Type B pancreatic cell (in vitro differentiated cells): ENCODE results near the gene SPCS1. TPM values are rescaled to one million over a fixed set of nuclear protein-coding genes. Genes with fewer than 3 reads are reported as not detected.
A peak's percentile ranks its signal among the peaks of the same experiment; 100 is the strongest.

ENCODE experiments used
- DNase-seq: peaks from one replicate; pipeline ENCODE4 v3.0.0; 2021; ENCODE audit warnings: mixed read lengths; ENCODE audit not compliant: unreplicated experiment; ENCODE audit errors: extremely low spot score
- H3K27ac Mint-ChIP-seq: 2 replicates; pipeline ENCODE4 v1.8.0; 2021; ENCODE audit warnings: mild to moderate bottlenecking, mixed read lengths
- H3K27me3 Mint-ChIP-seq: 2 replicates; pipeline ENCODE4 v1.8.0; 2021; ENCODE audit warnings: mixed read lengths
- H3K36me3 Mint-ChIP-seq: 2 replicates; pipeline ENCODE4 v1.8.0; 2021; ENCODE audit warnings: mixed read lengths
- H3K4me1 Mint-ChIP-seq: one replicate; pipeline ENCODE4 v1.8.0; 2021; ENCODE audit warnings: mixed read lengths; ENCODE audit not compliant: unreplicated experiment
- H3K4me3 Mint-ChIP-seq: 2 replicates; pipeline ENCODE4 v1.8.0; 2021; ENCODE audit warnings: mild to moderate bottlenecking, mixed read lengths
- H3K9me3 Mint-ChIP-seq: 2 replicates; pipeline ENCODE4 v1.8.0; 2021; ENCODE audit warnings: mixed read lengths
- total RNA-seq: library from RNA; stranded (reverse); gene quantifications from 2 replicates; pipeline ENCODE4 v1.2.1, GENCODE V29; 2021; ENCODE audit warnings: low replicate concordance
- TF ChIP-seq, protein P1 (sequence below): fragments of 200-600 bp; sonication (generic); conservative IDR thresholded peaks from 2 replicates; pipeline ENCODE4 v1.5.0; 2021; ENCODE audit warnings: antibody characterized with exemption, mild to moderate bottlenecking

SPCS1 gene
- total RNA-seq, 1 donor from 2014 or later, result 102 TPM

DNA sequence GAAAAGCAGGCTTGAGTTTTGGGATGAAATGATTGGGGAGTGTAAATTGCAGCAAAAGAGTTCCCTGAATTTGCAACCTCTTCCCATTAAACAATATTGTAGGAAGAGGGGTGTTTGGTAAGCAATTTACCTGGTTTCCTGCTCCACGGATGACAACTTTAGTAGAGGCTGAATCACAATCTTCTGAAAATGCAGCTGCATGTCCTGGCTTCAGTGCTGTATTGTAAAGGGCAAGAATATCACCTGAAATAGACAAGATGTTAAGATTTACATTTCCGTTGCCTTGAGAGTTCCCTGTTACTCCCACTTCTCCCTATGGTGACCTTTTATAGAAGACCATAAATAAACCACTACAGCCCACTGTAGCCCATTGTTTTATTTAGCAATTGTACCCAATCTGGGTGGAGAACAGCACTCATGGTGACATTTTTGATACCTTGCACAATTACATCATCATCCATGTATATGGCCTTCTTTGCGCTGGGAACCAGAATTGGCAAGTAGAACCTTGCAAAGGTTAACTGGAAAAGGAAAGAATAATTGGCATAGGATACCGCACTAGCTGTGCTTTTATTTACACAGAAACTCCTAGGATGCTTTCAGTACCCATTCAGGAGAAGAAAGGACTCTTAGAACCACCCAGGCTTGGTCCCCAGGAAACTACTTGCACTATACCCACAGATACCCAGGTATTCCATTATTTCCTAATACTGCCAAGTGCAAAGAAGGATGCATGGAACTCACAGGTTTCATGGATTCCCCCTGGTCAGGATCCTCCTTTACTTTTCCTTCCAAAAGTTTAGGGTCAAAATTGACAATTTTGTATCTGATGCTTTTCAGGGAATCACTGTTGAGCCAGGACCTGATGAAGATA, 9.9 kb upstream of the SPCS1 start:
- H3K4me3 Mint-ChIP-seq, result no peak overlapping the region
- TF ChIP-seq, protein P1, sequence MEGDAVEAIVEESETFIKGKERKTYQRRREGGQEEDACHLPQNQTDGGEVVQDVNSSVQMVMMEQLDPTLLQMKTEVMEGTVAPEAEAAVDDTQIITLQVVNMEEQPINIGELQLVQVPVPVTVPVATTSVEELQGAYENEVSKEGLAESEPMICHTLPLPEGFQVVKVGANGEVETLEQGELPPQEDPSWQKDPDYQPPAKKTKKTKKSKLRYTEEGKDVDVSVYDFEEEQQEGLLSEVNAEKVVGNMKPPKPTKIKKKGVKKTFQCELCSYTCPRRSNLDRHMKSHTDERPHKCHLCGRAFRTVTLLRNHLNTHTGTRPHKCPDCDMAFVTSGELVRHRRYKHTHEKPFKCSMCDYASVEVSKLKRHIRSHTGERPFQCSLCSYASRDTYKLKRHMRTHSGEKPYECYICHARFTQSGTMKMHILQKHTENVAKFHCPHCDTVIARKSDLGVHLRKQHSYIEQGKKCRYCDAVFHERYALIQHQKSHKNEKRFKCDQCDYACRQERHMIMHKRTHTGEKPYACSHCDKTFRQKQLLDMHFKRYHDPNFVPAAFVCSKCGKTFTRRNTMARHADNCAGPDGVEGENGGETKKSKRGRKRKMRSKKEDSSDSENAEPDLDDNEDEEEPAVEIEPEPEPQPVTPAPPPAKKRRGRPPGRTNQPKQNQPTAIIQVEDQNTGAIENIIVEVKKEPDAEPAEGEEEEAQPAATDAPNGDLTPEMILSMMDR, result no peak
- H3K9me3 Mint-ChIP-seq, result no peaks in the 10 kb centered on the region
- H3K27me3 Mint-ChIP-seq, result no peaks in the 10 kb centered on the region
- H3K27ac Mint-ChIP-seq, result no peak overlapping the region
- H3K36me3 Mint-ChIP-seq, result peaks cover 43% of the 10 kb centered on the region
- no peaks in the 10 kb centered on the region for H3K4me1 Mint-ChIP-seq
- no peak for DNase-seq

DNA sequence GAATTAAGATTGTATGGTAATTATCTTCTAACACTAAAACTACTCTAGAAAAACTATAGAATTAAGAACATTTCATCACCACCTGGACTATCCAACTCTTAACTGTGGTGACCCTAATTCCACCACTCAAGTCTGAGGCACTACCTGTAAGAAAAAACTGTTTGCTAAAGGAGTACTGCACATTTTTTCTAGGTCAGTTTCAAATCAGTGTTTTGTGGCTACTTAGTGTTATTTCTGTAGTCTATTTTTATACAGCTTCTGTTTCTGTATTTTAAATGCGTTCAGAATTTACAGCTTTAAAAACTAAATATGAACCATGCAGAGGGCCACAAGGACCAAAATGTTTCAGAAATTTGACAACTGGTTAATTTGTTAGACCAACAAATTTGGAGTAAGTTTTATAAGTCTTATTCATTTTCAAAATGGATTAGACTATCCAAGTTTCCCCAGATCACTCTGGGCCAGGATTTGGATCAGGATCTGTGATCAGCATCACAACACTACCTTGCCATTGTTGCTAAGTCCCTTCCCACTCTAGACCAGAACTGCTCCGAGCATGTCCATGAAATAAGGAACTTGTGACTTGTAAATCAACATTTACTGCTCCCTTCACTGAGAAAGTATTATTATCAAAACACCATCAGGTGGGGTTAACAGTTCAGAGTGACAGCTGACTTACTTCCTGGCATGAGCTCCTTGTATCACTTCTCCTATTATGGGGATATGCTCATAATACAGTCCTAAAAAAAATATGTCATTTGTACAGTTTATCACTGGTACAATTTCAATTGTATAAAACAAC, 8.9 kb upstream of the SPCS1 start:
- Mint-ChIP-seq H3K4me3 (no peak overlapping the region), H3K27ac (peak overlapping the region; percentile 11), H3K9me3 (no peaks in the 10 kb centered on the region), H3K27me3 (no peaks in the 10 kb centered on the region), H3K36me3 (peaks cover 43% of the 10 kb centered on the region), H3K4me1 (no peaks in the 10 kb centered on the region)
- DNase-seq, result no peak
- TF ChIP-seq, protein P1, result no peak

DNA sequence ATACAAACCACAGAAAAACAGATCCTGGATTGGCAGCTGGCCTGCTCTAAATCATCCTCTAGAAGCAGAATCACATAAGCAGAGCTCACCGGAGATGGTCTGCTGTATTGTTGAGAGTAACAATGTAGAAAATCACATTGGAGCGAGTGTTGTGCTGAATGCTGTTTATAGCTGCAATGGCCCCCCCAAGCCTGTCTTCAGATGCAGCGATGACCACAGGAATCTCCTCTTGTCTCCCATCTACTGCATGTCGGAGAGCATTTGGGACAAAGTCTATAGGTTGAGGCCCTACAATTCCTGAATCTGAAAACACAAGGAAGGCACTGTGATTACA, 8.3 kb upstream of the SPCS1 start:
- Mint-ChIP-seq H3K27me3 (no peaks in the 10 kb centered on the region), H3K4me1 (no peaks in the 10 kb centered on the region), H3K36me3 (peaks cover 43% of the 10 kb centered on the region), H3K9me3 (no peaks in the 10 kb centered on the region), H3K4me3 (no peak overlapping the region), H3K27ac (peak overlapping the region; percentile 11)
- no peak for DNase-seq
- TF ChIP-seq, protein P1, result no peak

DNA sequence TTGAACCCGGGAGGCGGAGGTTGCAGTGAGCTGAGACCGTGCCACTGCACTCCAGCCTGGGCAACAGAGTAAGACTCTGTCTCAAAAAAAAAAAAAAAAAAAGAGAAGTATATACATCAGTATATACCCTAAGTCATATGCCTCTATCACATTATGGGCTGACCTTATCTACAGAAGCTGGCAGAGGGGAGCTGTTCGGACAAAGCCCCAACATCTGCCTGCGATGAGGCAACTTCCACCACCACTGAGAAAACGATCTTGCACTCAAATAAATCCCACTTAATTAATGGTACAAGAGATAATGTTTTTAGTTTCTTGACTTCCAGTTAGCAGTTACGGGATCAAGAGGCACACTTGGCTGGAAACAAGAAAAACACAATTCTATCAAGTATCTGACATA, 2.6 kb upstream of the SPCS1 start:
- H3K27me3 Mint-ChIP-seq, result no peaks in the 10 kb centered on the region
- peaks cover 10% of the 10 kb centered on the region for H3K36me3 Mint-ChIP-seq
- peaks cover 18% of the 10 kb centered on the region for H3K4me1 Mint-ChIP-seq
- peak overlapping the region; percentile 24 for H3K27ac Mint-ChIP-seq
- H3K9me3 Mint-ChIP-seq, result no peaks in the 10 kb centered on the region
- peak overlapping the region; percentile 56 for H3K4me3 Mint-ChIP-seq
- DNase-seq, result no peak
- TF ChIP-seq, protein P1, result no peak

DNA sequence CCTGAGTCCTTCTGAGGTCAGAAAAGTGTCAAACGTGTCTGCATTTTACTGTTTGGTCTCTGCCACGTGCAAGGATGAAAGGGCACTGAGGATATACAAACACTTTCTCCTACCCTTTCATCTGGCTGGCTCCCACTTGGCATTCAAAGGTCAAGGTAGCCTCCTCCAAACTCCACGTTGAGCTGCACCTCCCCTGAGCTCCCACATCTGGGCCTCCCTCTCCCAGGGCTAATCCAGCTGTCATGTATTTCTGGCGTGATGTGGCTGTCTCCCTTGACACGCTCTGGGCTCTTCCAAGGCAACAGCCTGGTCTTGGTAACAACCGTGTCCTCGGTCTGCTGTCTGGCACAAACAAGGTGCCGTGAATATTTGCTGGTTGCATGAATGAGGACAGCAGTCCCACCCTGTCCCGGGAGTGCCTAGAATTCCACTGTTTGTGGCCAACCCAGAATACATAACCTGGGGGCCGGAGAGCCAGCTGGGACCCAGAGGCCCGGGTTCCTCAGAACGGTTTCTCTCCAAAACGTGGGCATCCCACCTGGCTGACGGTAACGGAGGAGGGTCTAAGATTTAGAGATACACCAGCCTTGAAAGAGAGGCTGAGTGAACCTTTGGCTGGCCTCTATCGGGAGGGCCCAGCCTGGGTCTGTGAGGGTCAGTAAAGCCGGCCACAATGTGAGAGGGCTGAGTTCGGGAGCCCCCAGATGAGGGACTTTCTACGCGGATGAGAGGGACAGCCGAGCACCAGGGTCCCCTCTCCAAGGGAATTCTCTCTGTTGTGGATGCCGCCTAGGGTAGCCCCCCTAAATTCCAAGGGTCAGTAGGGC, 1.1 kb upstream of the SPCS1 start:
- Mint-ChIP-seq H3K27ac (peak overlapping the region; percentile 98), H3K27me3 (no peaks in the 10 kb centered on the region), H3K9me3 (no peaks in the 10 kb centered on the region), H3K4me1 (peaks cover 18% of the 10 kb centered on the region), H3K36me3 (peaks cover 5% of the 10 kb centered on the region), H3K4me3 (peak overlapping the region; percentile 97)
- no peak for DNase-seq
- TF ChIP-seq, protein P1, result no peak
